BLaER1 (cell line): ENCODE results near the gene TULP1.

Experiments
- H3K27ac ChIP-seq: shearing (Covaris generic); formaldehyde crosslinking; 2 replicates; pipeline ENCODE4 v1.8.1; 2022
- H3K27me3 ChIP-seq: shearing (Covaris generic); formaldehyde crosslinking; 2 replicates; pipeline ENCODE4 v1.8.1; 2022
- H3K36me3 ChIP-seq: shearing (Covaris generic); formaldehyde crosslinking; 2 replicates; pipeline ENCODE4 v1.8.1; 2022
- H3K4me1 ChIP-seq: shearing (Covaris generic); formaldehyde crosslinking; 2 replicates; pipeline ENCODE4 v1.8.1; 2022
- H3K4me2 ChIP-seq: shearing (Covaris generic); formaldehyde crosslinking; 2 replicates; pipeline ENCODE4 v1.8.1; 2022
- H3K4me3 ChIP-seq: shearing (Covaris generic); formaldehyde crosslinking; 2 replicates; pipeline ENCODE4 v1.8.1; 2022
- H3K9ac ChIP-seq: shearing (Covaris generic); formaldehyde crosslinking; 2 replicates; pipeline ENCODE4 v1.8.1; 2022
- H3K9me3 ChIP-seq: shearing (Covaris generic); formaldehyde crosslinking; 2 replicates; pipeline ENCODE4 v1.8.1; 2022
- H4K20me1 ChIP-seq: shearing (Covaris generic); formaldehyde crosslinking; 2 replicates; pipeline ENCODE4 v1.8.1; 2022
- Cebpa-rat ChIP-seq: shearing (Covaris generic); IDR thresholded peaks from 2 replicates; pipeline ENCODE4 v1.8.1; 2022

Gene TULP1

DNA sequence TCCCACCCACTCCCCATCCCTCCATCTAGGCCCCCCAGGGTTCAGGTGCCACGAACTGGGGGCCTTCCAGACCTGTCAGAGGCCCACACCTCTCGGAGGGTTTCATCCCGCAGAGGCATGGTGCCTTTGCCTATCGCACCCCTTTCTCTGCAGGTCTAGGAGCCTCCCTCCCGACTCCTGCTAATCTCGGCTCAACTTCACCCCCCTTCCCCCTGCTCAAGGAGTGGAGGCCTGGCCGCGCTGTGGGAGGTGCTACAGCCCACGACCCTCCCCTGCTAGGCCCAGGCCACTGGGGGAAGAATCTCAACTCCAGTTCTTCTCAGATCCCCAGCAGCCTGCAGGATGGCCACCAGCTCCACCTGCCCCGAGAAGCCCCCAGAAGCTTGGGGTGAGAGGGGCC is at the start of gene TULP1:
TULP1 (minus strand) TSS at position 157 of the 400 bp plus-strand sequence; CDS start at position 119, 38 bp downstream.
- Histone ChIP-seq H3K4me1 (peaks cover 45% of the 10 kb centered on the region), H3K4me3 (peak within 1 kb of the TSS; percentile 51; the same call in 1 of the 2 replicates), H3K9ac (no peak within 1 kb of the TSS), H4K20me1 (no peaks in the 10 kb centered on the region), H3K27me3 (peaks cover 35% of the 10 kb centered on the region), H3K27ac (no peak within 1 kb of the TSS), H3K9me3 (no peaks in the 10 kb centered on the region), H3K36me3 (no peaks in the 10 kb centered on the region), H3K4me2 (peak within 1 kb of the TSS; percentile 81)
- TF ChIP-seq Cebpa-rat = no peak

DNA sequence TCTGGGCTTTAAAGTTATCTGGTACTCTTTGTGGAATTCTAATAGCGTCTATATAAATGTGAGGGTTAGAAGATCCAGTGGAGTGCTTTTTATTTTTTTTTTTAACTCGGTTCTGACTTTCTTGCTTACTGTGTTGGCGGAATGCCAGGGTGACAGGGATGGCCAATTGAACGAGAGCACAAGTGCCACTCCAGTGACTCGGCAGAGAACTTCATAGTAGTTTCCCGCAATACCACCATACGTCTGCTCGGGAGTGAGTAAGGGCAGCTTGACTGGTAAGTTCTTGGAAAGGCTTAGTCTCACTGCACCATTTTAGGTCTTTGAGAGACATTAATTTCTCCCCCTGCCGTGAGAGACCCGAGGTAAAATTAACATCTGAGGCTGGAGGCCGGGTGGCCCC is 49.4 kb upstream of the TULP1 start:
- H3K9me3 ChIP-seq = peaks cover 11% of the 10 kb centered on the region
- no peak overlapping the region for H3K4me3 ChIP-seq
- no peak for TF ChIP-seq Cebpa-rat
- no peaks in the 10 kb centered on the region for H3K36me3 ChIP-seq
- no peaks in the 10 kb centered on the region for H4K20me1 ChIP-seq
- peak overlapping the region; percentile 61 for H3K4me2 ChIP-seq
- H3K9ac ChIP-seq = no peak overlapping the region
- H3K27me3 ChIP-seq = no peaks in the 10 kb centered on the region
- peaks cover 52% of the 10 kb centered on the region for H3K4me1 ChIP-seq
- no peak overlapping the region for H3K27ac ChIP-seq

DNA sequence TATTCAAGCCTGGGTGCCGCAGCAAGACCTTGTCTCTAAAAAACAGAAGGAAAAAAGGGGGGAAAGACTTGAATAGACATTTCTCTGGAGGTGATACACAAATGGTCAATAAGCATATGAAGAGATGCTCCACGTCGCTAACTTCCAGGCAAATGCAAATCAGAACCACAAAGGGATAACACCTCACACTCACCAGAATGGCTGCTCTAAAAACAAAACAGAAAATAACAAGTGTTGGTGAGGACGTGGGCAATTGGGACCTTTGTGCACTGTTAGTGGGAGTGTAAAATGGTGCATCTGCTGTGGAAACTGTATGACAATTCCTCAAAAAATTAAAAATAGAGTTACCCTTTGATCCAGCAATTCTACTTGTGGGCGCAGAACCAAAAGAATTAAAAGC is 48.4 kb upstream of the TULP1 start:
- Histone ChIP-seq H4K20me1 (no peaks in the 10 kb centered on the region), H3K9ac (no peak overlapping the region), H3K4me2 (peak overlapping the region; percentile 61), H3K27me3 (no peaks in the 10 kb centered on the region), H3K27ac (no peak overlapping the region), H3K36me3 (no peaks in the 10 kb centered on the region), H3K4me3 (no peak overlapping the region), H3K9me3 (0 out of 2 replicates have a peak, but pooled peaks cover 1% of the 10 kb centered on the region), H3K4me1 (peaks cover 52% of the 10 kb centered on the region)
- TF ChIP-seq Cebpa-rat = no peak

DNA sequence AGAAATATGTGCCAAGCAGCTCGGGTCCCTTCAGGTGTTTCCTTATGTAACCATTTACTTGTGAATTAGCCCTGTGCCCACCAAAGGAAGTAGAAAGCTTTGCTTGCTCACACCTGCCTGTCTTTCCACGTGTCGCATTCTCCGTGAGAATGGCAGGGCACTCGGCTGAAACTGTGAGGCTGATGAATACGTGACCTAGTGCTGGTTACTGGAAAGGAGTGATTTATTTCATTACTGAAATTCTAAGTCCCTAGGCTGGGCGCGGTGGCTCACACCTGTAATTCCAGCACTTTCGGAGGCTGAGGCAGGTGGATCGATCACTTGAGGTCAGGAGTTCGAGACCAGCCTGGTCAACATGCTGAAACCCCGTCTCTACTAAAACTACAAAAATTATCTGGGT is 45.9 kb upstream of the TULP1 start:
- H3K4me1 ChIP-seq = peaks cover 52% of the 10 kb centered on the region
- TF ChIP-seq Cebpa-rat = no peak

DNA sequence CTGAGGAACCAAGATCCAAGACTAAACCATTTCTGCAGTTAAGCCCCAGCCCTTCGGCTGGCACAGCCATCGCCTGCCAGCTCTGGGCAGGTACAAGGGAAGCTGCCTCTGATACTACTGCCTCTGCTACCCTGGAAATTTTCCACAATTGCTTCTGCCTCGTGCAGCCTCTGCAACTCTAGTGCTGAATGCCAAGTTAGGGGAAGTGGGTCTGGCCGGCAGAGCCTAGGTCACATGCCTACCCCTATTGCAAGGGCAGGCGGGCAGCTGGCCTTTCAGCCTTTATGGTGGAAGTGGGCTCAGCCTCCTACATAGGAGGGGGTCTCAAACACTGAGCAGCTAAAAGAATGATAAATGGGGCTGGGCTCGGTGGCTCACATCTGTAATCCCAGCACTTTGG is 44.5 kb upstream of the TULP1 start:
- no peaks in the 10 kb centered on the region for H3K36me3 ChIP-seq
- H3K27ac ChIP-seq = no peak overlapping the region
- H3K4me3 ChIP-seq = no peak overlapping the region
- H3K9ac ChIP-seq = no peak overlapping the region
- H4K20me1 ChIP-seq = no peaks in the 10 kb centered on the region
- TF ChIP-seq Cebpa-rat = no peak
- peaks cover 45% of the 10 kb centered on the region for H3K4me1 ChIP-seq
- no peaks in the 10 kb centered on the region for H3K9me3 ChIP-seq
- H3K27me3 ChIP-seq = no peaks in the 10 kb centered on the region
- no peak overlapping the region for H3K4me2 ChIP-seq

More for the DNA sequence above, 45.9 kb upstream of the TULP1 start:
- Histone ChIP-seq H3K27me3 (no peaks in the 10 kb centered on the region), H3K9me3 (no peaks in the 10 kb centered on the region), H3K9ac (no peak overlapping the region), H3K27ac (no peak overlapping the region), H3K4me2 (peak overlapping the region; percentile 76), H3K4me3 (no peak overlapping the region), H3K36me3 (no peaks in the 10 kb centered on the region), H4K20me1 (no peaks in the 10 kb centered on the region)

DNA sequence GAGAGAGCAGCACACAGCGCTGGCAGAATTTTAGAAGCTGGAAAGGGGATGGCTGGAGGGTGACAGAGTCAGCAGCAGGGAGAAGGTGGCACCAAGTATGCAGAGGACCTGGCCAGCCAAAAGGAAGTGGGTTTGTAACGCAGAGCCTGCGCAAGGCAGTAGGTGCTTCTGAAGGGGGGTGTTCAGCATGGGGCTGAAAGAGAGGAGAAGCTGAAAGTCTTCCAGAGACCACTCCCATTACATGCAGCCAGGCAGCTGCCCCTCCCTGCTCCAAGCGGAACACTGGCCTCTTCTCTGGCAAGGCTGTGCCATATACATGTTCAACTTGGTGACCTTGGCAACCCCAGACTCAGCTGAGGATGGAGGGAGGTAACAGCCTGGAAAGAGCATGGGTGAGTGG is 42.1 kb upstream of the TULP1 start:
- Histone ChIP-seq H3K27ac (no peak overlapping the region), H3K9ac (no peak overlapping the region), H4K20me1 (no peaks in the 10 kb centered on the region), H3K9me3 (peaks cover 20% of the 10 kb centered on the region), H3K4me3 (no peak overlapping the region), H3K27me3 (no peaks in the 10 kb centered on the region), H3K36me3 (no peaks in the 10 kb centered on the region), H3K4me1 (peaks cover 21% of the 10 kb centered on the region), H3K4me2 (no peak overlapping the region)
- no peak for TF ChIP-seq Cebpa-rat

DNA sequence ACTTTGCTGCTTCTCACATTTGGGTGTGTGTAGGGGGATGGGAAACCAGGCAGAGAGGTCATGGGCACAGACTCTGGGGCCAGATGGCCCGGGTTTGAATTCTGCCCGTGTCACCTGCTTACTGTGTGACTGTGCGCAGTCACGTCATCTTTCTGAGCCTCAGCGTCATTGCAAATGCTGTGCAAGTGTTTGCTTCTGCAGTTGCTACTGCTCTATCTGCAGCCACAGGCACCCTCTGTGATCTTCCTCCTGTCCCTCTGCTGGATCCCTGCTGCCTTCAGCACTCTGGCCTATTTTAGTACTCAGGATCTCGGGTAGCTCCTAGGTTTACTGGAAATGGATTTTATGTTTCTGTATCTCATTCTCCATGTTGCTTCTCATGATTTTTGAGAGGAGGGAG is 40.6 kb upstream of the TULP1 start:
- H3K27me3 ChIP-seq = no peaks in the 10 kb centered on the region
- no peak overlapping the region for H3K4me2 ChIP-seq
- peaks cover 24% of the 10 kb centered on the region for H3K9me3 ChIP-seq
- no peak overlapping the region for H3K4me3 ChIP-seq
- peaks cover 6% of the 10 kb centered on the region for H3K4me1 ChIP-seq
- H4K20me1 ChIP-seq = no peaks in the 10 kb centered on the region
- no peak overlapping the region for H3K27ac ChIP-seq
- H3K36me3 ChIP-seq = no peaks in the 10 kb centered on the region
- TF ChIP-seq Cebpa-rat = no peak
- no peak overlapping the region for H3K9ac ChIP-seq

DNA sequence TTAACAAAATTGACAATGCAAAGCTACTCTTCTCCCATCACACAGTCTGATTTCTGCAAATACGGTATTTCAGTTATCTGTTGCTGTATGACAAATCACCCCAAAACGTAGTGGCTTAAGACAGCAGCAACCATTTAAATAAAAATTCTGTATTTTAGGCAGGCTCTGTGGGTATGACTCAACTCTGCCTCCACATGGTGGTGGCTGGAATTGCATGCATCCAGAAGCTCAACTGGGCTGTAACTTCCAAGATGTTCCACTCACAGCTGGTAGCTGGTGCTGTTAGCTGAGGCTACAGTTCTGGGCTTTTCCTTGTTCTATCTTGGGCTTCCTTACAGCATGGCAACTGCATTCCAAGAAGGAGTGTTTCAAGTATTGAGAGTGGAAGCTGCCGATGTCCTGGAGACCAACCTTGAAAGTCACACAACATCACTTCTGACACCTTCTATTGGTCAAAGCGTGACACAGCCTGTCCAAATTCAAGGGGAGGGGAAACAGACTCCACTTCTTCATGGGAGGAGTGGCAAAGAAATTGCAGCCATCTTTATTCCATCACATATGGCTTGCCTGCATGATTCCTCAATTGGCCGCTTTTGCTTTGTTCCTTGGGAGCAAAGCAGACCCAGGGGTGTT is 39.7 kb upstream of the TULP1 start:
- Histone ChIP-seq H3K27me3 (no peaks in the 10 kb centered on the region), H3K4me3 (no peak overlapping the region), H3K36me3 (no peaks in the 10 kb centered on the region), H3K4me2 (no peak overlapping the region), H3K4me1 (no peaks in the 10 kb centered on the region), H3K9me3 (peaks cover 24% of the 10 kb centered on the region), H3K9ac (no peak overlapping the region), H4K20me1 (no peaks in the 10 kb centered on the region), H3K27ac (no peak overlapping the region)
- no peak for TF ChIP-seq Cebpa-rat

DNA sequence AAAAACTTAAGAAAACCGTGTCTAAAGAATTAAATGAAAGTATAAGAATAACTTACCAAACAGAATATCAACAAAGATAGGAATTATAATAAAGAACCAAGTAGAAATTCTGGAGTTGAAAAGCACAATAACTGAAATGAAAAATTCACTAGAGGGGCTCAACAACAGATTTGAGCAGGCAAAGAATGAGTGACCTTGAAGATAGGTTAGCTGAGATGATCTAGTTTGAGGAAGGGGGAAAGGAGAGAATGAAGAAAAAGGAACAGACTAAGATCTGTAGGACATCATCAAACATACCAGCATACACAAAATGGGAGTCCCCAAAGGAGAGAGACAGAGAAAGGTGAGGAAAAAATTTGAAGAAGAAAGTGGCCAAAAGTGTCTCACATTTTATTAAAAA is 37.7 kb upstream of the TULP1 start:
- H3K4me3 ChIP-seq = no peak overlapping the region
- peaks cover 24% of the 10 kb centered on the region for H3K9me3 ChIP-seq
- TF ChIP-seq Cebpa-rat = no peak
- H4K20me1 ChIP-seq = no peaks in the 10 kb centered on the region
- H3K27me3 ChIP-seq = no peaks in the 10 kb centered on the region
- H3K27ac ChIP-seq = no peak overlapping the region
- no peak overlapping the region for H3K9ac ChIP-seq
- H3K4me2 ChIP-seq = no peak overlapping the region
- no peaks in the 10 kb centered on the region for H3K4me1 ChIP-seq
- H3K36me3 ChIP-seq = no peaks in the 10 kb centered on the region

DNA sequence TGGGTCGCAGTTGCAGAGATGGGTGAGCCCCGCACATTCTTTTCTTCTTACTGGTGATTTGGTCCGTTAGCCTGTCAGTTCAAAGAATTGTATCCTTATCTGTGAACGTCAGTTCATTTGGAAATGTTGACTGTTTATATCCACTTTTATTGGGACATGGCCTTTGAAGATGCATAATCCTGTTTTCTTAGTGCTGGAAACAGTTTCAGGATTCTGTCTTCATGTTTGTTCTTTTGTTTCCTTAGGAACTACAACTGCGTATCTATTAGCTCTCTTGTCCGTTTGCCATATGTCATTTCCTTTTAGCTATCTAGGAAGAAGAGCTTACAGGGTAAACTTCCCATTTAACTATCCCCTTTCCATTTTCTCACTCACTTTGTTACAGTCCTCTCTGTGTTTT is 35.0 kb upstream of the TULP1 start:
- Histone ChIP-seq H3K9me3 (peaks cover 24% of the 10 kb centered on the region), H3K9ac (no peak overlapping the region), H3K27me3 (no peaks in the 10 kb centered on the region), H3K4me2 (no peak overlapping the region), H4K20me1 (no peaks in the 10 kb centered on the region), H3K36me3 (no peaks in the 10 kb centered on the region), H3K4me1 (no peaks in the 10 kb centered on the region; the same call in 1 of the 2 replicates), H3K4me3 (no peak overlapping the region), H3K27ac (no peak overlapping the region)
- TF ChIP-seq Cebpa-rat = no peak
